ENCODE results near the gene CEP83. TPM values are rescaled to one million over a fixed set of nuclear protein-coding genes. Genes with fewer than 3 reads are reported as not detected.
"Not testable (repeated sequence)": the region's sequence is repeated elsewhere in the genome, so short reads cannot be mapped to it uniquely, and the experiment has no call there.

CEP83 gene
- total RNA-seq, 2 experiments from 2014 or later: 29.2 to 29.6 TPM

GRCh38 chr12:94320109-94320508 lies 139.6 kb downstream of the CEP83 start:
- CTCF ChIA-PET: no interaction called here
- POLR2A ChIA-PET: no interaction called here

- ChIA-PET CTCF (no interaction called here), POLR2A (no interaction called here)
Observed at GRCh38 chr12:94318181-94318580, 141.5 kb downstream of the CEP83 start.

DNA sequence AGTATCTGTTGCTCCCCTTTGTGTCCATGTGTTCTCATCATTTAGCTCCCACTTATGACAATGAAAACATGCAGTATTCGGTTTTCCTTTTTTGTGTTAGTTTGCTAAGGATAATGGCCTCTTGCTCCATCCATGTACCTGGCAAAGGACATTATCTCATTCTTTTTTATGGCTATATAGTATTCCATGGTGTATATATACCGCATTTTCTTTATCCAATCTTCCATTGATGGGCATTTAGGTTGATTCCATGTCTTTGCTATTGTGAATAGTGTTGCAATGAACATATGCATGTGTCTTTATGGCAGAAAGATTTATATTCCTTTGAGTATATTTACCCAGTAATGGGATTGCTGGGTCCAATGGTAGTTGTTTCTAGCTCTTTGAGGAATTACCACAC lies 143.1 kb downstream of the CEP83 start:
- POLR2A ChIA-PET, CTCF ChIA-PET: not testable (repeated sequence)

DNA sequence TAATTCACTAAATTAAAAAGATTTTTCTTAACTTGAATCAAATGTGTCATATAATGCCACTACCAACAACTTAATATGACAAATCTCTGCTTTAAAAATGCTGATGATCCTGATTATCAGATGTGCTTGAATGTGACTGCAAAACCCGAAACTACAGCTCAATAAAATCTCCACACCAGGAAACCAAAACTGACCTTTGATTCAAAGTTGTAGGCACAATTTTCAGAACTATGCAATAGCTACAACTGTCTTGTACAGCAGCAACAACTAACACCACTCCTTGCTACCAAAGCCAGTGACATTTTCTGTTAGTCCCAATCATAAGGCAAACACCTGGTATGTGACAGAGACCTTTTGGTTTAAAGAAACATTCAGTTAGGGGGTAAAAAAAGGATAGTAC lies 147.3 kb downstream of the CEP83 start:
- ChIA-PET POLR2A (no interaction called here), CTCF (no interaction called here)

GRCh38 chr12:94309373-94309772 lies 150.3 kb downstream of the CEP83 start:
- POLR2A ChIA-PET: no interaction called here
- CTCF ChIA-PET: interaction anchor here (0.6 to 1.0 kb wide), 2 partner anchors 47 to 164 kb away, joined by 4 read pairs; no protein-coding TSS in a partner anchor

DNA sequence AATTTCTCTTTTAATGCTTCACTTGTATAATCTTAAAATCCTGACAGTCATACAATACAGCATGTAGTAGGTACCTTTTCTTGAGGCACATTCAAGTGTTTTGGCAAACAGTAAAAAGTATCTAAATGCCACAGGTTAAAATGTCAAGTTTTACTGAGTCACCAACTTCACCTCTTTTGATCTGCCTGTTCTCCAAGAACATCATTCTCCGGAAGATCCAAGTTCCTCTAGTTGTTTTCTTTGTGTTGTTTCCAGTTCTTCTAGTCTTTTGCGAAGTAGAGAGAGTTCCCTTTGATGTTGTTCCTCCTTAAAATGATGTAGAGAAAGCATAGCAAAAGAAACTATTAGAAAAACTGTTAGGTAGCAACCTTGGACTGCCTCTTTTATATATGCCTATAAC lies 151.1 kb downstream of the CEP83 start:
- POLR2A ChIA-PET: no interaction called here
- CTCF ChIA-PET: interaction anchor here (1.0 kb wide), 1 partner anchor 46 kb away, joined by 4 read pairs; no protein-coding TSS in a partner anchor

DNA sequence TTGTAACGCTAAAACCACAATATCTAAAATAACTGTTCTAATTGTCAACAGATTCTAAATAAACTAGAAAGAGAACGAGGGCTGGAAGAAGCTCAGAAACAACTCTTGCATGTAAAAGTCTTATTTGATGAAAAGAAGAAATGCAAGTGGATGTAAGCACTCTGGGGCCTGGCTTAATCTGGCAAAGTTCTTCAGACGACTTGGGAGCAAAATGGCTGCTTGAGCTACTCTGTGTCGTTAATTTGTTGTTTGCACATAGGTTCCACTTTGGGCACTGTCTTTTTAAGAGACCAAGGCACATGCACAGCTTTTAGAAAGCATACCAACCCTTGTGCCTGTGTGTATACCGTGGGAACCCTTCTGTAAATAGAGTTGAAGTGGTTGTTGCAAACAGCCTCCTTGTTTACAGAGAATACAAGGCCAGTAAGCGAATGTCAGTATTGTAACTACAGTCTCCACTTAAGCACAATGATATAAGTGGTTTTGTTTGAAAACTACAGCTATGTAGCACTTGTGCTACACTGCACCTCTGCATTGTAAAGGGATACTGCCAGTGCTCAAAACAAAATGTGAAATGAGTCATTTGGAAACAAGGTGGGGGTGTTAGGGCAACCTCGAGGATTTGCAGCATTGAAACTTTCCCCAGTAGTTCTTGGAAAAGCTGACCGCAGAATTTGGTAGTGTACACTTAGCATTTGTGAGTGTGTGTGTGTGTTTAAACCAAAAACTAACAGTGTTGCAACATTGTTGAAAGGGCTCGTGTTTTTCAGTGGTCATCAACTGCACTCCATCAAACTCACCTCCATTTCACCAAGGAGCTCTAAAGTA lies 154.3 kb downstream of the CEP83 start:
- CTCF ChIA-PET: interaction anchor here (0.7 to 2.3 kb wide), 5 partner anchors 22 to 83 kb away, joined by 3 to 8 read pairs (median 4); no protein-coding TSS in a partner anchor
- POLR2A ChIA-PET: no interaction called here

DNA sequence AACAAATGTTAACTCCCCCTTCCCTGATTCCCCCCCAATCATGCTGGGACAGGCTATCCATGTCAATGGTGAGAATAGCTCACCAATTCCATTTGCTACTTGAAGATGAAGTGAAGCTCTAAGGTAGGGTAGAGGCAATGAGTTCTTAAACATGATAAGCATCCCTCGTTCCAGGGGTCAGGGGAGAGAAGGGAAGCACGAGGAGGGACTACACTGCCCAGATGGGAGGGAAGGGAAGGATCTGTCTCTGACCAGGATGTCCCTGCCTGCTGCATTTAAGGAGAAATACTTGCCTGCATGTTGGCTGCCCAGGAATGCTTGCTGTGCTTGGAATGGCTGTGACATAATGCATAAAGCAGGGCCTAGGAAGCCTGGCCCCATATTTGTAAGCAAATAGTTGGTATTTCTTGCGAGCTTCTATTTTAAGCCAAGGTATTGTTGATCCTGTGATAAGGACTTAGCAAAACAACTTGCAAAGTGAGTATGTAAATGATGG lies 155.1 kb downstream of the CEP83 start:
- POLR2A ChIA-PET: no interaction called here
- CTCF ChIA-PET: interaction anchor here (2.3 kb wide), 1 partner anchor 75 kb away, joined by 8 read pairs; no protein-coding TSS in a partner anchor

DNA sequence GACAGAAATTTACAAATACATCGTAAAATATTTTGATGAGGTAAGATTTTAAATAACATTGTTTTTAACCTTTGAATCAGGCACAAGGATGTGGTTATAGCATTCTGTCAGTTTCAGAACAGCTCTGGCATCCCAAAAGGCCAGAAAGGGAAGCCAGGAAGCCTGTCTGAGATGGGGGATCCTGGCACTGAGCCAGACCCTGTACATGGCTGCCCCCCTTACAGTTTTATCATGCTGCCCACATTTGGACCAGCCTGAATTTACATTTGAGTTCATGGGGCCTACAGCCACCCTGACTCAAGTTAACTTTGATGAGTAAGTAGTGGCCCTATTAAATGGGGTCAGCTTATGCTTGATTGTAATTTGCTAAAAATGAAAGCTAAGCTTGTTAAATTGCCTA lies 155.7 kb downstream of the CEP83 start:
- POLR2A ChIA-PET: no interaction called here
- CTCF ChIA-PET: interaction anchor here (2.3 kb wide), 1 partner anchor 76 kb away, joined by 8 read pairs; no protein-coding TSS in a partner anchor

GRCh38 chr12:94299846-94300245 lies 159.8 kb downstream of the CEP83 start:
- POLR2A ChIA-PET: no interaction called here

DNA sequence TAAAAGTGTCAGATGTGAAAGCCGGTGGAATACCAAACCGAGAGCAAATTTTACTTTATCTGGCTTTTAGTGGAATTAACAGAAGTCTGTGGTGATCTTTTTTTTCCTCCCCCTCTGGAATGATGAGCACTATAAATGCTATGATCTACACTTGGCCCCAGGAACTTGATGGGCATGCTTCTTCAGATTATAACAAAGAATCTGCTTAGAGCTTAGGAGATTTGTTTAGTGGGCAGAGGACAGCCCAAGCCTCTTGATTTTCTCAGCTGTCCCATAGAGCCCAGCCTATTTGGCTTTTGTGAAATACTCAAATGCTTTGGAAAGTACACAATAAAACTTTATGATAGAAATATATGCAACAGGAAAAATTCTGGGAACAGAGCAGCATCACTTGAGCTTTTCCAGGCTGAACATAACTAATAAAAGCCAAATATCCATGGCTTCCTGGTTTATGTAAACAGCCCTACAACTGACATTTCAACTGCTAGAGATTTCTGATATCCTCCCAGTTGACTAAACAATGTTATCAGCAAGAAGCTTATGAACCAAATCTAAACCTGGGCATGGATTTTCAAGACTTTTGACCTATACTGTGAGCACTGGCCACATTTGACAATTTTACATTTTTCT lies 161.7 kb downstream of the CEP83 start:
- POLR2A ChIA-PET: no interaction called here
- CTCF ChIA-PET: no interaction called here

More at GRCh38 chr12:94299846-94300245, 159.8 kb downstream of the CEP83 start:
- CTCF ChIA-PET: no interaction called here

GRCh38 chr12:94297096-94297699 lies 162.5 kb downstream of the CEP83 start:
- POLR2A ChIA-PET: no interaction called here

GRCh38 chr12:94290353-94290752 lies 169.3 kb downstream of the CEP83 start:
- ChIA-PET POLR2A (no interaction called here), CTCF (no interaction called here)

More at GRCh38 chr12:94297096-94297699, 162.5 kb downstream of the CEP83 start:
- CTCF ChIA-PET: no interaction called here

DNA sequence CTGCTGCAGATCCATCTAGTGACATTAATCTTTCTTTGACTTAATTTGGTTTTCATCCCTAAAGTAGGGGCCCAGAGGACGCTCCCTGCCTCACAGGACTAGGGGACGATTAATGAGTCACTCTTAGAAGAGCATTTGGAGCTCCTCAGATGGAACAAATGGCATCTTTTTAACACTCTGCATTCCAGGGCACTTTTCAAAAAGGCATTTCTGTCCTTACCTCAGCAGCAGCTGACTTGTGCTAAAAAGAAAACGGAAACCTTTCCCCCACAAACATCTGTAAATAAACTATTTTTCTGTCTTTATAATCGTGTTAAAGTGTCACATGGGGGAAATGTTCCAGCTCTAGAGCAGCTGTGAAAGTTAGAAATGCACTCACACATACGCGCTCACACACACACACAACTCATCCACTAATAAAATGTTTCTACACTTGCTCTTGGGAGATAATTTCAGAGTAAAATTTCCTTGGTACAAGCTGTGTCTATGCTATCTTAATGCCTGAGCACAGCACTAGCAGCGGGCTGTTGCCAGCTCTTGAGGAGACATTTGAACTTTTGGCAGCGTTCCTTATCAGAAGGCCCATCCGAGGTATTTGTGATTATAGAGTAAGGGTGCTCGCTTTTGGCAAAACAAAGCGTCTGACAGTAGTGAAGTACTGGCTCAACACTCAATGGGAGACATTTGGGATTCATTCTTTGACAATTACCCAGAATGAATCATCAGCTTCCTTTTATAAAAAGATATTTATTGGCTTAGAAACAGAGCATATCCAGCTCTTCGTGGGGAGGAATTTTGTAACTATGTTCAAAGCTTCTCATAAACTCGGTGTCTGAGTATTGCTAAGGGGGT lies 170.0 kb downstream of the CEP83 start:
- CTCF ChIA-PET: no interaction called here
- POLR2A ChIA-PET: no interaction called here

GRCh38 chr12:94287245-94287628 lies 172.4 kb downstream of the CEP83 start:
- ChIA-PET POLR2A (no interaction called here), CTCF (no interaction called here)

DNA sequence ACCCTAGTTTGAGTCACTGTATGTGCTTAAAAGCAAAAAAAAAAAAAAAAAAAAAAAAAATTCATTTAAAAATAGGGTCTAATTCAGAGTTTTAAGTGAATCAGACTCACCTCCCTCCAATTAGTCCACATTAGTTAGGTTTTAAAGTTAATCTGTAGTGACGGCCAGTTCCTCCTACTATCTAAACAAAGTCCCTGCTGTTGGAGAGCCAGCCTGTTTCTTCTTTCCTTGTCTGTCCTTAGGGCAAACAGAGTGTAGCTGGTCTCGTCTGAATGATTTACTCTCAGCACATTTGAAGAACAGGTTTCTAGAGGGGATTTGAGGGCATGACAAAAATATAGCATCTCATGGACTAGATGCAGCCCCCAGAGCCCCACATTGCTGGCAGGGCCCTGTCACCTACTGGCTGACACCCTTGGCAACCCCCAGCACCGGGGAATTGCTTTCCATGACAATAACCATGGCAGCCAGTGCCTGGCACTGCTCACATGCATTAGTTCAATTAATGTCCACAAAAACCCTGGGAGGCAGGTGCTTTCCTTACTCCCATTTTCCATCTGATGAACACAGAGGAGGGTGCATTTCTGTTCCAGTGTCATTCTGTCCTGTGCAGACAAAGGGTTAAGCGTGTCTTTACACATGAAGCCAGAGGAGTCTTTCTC lies 173.0 kb downstream of the CEP83 start:
- POLR2A ChIA-PET: no interaction called here
- CTCF ChIA-PET: no interaction called here

GRCh38 chr12:94285943-94286582 lies 173.6 kb downstream of the CEP83 start:
- ChIA-PET POLR2A (no interaction called here), CTCF (interaction anchor here (1.0 kb wide), 1 partner anchor 151 kb away, joined by 4 read pairs; no protein-coding TSS in a partner anchor)

DNA sequence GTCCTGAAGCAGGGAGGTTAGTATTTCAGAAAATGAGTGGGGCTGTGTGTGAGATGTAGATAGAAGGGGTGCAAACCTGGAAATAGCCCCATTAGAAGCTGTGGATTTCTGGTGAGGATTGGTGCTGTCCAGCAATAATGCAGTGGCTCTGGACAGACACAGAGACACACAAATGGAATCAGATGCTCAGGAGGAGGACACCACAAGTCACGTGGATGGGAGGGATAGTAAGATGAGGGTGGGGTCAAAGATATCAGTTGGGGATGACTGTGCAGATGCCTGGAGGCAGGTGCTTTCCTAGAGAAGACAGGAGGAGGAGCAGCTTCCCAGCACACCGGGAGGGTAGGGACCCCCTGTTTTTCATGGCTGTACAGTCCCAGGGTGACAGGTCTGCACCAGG lies 174.8 kb downstream of the CEP83 start:
- POLR2A ChIA-PET: no interaction called here
- CTCF ChIA-PET: interaction anchor here (1.0 kb wide), 1 partner anchor 150 kb away, joined by 4 read pairs; no protein-coding TSS in a partner anchor
